ENCODE results near the gene FGF7.

Gene FGF7

GRCh38 chr15:49423021-49423420 lies at the start of gene FGF7:
Gene FGF7 (plus strand): TSS chr15:49423242. CDS start chr15:49424298, 1,056 bp downstream.
- TF ChIP-seq GATA3 (IDR thresholded peaks at IDR 0.05; ENCODE audit: low read depth, low read length), result no peak
- no peak for TF ChIP-seq GATA2 (IDR thresholded peaks at IDR 0.05; ENCODE audit: low read depth, low read length)

- TF ChIP-seq GATA2 (IDR thresholded peaks at IDR 0.05; ENCODE audit: low read depth, low read length) (no peak), GATA3 (IDR thresholded peaks at IDR 0.05; ENCODE audit: low read depth, low read length) (no peak)
These were observed 43.0 kb upstream of the FGF7 start for GRCh38 chr15:49379996-49380395.

DNA sequence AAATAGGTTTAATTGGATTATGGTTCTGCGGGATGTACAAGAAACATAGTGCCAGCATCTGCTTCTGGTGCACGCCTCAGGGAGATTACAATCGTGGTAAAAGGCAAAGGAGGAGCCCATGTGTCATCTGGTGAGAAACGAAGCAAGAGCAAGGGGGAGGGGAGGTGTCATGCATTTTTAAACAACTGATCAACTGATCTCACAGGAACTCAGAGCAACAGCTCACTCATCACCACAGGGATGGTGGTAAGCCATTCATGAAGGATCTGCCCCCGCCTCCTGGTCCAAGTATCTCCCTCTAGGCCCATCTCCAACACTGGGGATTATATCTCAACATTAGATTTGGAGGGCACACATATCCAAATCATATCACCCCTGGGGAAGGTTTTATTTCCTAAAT lies 42.1 kb upstream of the FGF7 start:
- TF ChIP-seq GATA2 (IDR thresholded peaks at IDR 0.05; ENCODE audit: low read depth, low read length), result no peak
- TF ChIP-seq GATA3 (IDR thresholded peaks at IDR 0.05; ENCODE audit: low read depth, low read length), result no peak

GRCh38 chr15:49382394-49382793 lies 40.6 kb upstream of the FGF7 start:
- no peak for TF ChIP-seq GATA3 (IDR thresholded peaks at IDR 0.05; ENCODE audit: low read depth, low read length)
- TF ChIP-seq GATA2 (IDR thresholded peaks at IDR 0.05; ENCODE audit: low read depth, low read length), result no peak

DNA sequence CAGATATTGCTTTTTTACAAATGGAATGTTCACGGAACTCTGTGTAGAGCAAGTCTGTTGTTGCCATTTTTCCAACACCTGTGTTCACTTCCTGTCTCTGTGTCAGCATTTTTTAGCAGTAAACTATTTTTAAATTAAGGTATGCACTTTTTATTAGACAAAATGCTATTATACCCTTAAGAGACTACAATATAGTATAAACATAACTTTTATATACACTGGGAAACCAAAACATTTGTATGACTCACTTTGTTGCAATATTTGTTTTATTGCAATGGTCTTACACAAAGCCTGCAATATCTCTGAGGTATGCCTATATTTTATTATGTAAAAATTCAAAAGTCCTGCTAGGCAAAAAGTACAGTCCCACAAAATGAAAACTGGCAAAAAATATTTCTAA lies 39.8 kb upstream of the FGF7 start:
- TF ChIP-seq GATA3 (IDR thresholded peaks at IDR 0.05; ENCODE audit: low read depth, low read length) (no peak), GATA2 (IDR thresholded peaks at IDR 0.05; ENCODE audit: low read depth, low read length) (no peak)

DNA sequence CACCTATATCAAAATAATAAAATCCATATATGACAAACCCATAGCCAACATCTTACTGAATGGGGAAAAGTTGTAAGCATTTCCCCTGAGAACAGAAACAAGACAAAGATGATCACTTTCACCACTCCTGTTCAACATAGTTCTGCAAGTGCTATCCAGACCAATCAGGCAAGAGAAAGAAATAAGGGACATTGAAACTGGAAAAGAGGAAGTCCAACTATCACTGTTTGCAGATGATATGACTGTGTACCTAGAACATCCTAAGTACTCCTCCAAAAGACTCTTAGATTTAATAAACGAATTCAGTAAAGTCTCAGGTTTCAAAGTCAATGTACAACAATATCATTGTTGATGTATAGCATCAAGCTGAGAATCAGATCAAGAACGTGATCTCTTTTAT lies 35.6 kb upstream of the FGF7 start:
- TF ChIP-seq GATA2 (IDR thresholded peaks at IDR 0.05; ENCODE audit: low read depth, low read length) (no peak), GATA3 (IDR thresholded peaks at IDR 0.05; ENCODE audit: low read depth, low read length) (no peak)

- TF ChIP-seq GATA3 (IDR thresholded peaks at IDR 0.05; ENCODE audit: low read depth, low read length) (no peak), GATA2 (IDR thresholded peaks at IDR 0.05; ENCODE audit: low read depth, low read length) (no peak)
These were observed 16.5 kb upstream of the FGF7 start for GRCh38 chr15:49406352-49407118.

DNA sequence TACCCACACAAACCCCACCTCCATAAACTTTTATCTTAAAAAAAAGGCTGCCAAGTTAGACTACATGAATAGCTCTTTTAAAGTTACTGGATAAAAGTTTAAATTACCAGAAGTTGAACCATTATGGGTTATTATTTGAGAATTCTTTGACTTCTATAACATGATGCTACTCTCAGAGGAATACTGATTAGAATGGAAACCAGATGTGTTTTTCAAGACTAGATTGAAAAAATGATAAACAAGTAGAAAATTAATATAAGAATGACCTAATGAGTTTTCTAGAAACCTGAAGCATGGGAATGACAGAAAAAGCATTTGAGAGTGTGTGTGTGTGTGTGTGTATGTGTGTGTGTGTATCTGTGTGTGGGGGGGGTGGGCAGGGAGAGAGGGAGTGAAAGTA lies 12.4 kb upstream of the FGF7 start:
- TF ChIP-seq GATA2 (IDR thresholded peaks at IDR 0.05; ENCODE audit: low read depth, low read length) (no peak), GATA3 (IDR thresholded peaks at IDR 0.05; ENCODE audit: low read depth, low read length) (peak; percentile 13; the same call in 1 of the 2 replicates)

- TF ChIP-seq GATA2 (IDR thresholded peaks at IDR 0.05; ENCODE audit: low read depth, low read length) (no peak), GATA3 (IDR thresholded peaks at IDR 0.05; ENCODE audit: low read depth, low read length) (no peak)
These were observed 10.2 kb upstream of the FGF7 start for GRCh38 chr15:49412797-49413196.

GRCh38 chr15:49415149-49415548 lies 7.9 kb upstream of the FGF7 start:
- no peak for TF ChIP-seq GATA2 (IDR thresholded peaks at IDR 0.05; ENCODE audit: low read depth, low read length)
- TF ChIP-seq GATA3 (IDR thresholded peaks at IDR 0.05; ENCODE audit: low read depth, low read length), result no peak

DNA sequence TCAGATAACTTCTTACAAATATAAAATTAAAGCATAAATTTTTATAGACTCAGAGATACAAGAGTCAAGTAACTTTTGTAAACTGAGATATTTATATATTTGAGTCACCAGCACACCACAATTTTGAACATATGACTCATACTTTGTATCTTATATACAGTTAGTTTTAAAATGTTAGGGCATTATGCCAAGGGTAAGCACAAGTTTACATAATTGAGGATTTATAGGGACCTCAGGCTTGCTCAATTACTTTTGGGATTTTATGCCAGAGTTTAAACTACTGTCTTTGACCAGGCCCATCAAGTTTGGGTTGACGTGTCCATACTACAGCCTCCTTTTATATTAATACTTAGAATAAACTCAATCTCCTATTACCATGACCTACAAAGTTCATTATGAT lies 7.4 kb upstream of the FGF7 start:
- no peak for TF ChIP-seq GATA2 (IDR thresholded peaks at IDR 0.05; ENCODE audit: low read depth, low read length)
- no peak for TF ChIP-seq GATA3 (IDR thresholded peaks at IDR 0.05; ENCODE audit: low read depth, low read length)

DNA sequence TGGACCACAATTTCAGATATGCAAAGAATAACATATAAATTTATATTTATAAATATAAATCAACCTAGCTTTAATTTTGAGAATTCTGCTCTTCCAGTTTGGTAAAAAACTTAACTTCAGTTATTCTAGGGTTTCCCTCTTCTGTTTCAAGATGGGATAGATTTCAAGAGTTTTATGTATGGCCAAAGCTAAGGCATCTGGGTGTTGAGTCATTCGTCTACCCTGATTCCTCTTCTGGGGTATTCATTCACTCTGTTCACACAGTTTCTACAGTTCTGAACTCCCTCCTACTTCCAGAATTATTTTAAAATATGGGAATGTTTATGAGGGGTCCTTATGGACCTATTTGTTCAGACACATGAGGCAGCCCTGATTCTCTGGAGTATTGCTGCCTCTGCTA lies 4.2 kb upstream of the FGF7 start:
- no peak for TF ChIP-seq GATA3 (IDR thresholded peaks at IDR 0.05; ENCODE audit: low read depth, low read length)
- no peak for TF ChIP-seq GATA2 (IDR thresholded peaks at IDR 0.05; ENCODE audit: low read depth, low read length)

GRCh38 chr15:49421991-49422390 lies 1.1 kb upstream of the FGF7 start:
- TF ChIP-seq GATA3 (IDR thresholded peaks at IDR 0.05; ENCODE audit: low read depth, low read length) (no peak), GATA2 (IDR thresholded peaks at IDR 0.05; ENCODE audit: low read depth, low read length) (no peak)

- TF ChIP-seq GATA2 (IDR thresholded peaks at IDR 0.05; ENCODE audit: low read depth, low read length), result no peak
- no peak for TF ChIP-seq GATA3 (IDR thresholded peaks at IDR 0.05; ENCODE audit: low read depth, low read length)
These were observed 984 bp downstream of the FGF7 start for GRCh38 chr15:49423901-49424550.

DNA sequence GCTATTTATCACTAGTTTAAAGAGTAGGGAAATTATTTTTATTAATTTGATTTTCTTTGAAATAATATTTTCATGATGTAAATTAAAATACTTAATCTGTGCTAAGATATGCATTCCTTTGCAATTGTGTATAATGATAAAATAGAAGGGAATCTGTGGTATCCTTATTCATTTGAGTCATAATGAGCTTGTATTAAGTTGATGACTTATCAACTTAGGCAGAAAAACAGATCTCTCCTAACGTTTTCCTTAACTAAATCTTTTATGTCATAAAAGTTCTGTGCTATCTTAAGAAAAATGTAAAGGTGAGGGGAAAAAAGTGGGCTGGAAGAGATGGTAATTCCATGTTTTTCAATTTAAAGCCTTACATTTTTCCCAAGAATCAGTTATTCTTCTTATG lies 1.9 kb downstream of the FGF7 start:
- TF ChIP-seq GATA3 (IDR thresholded peaks at IDR 0.05; ENCODE audit: low read depth, low read length) (no peak), GATA2 (IDR thresholded peaks at IDR 0.05; ENCODE audit: low read depth, low read length) (no peak)
